Left colon (tissue), 2 donors: ENCODE results near the gene CSNK1A1L. TPM values are rescaled to one million over a fixed set of nuclear protein-coding genes. Genes with fewer than 3 reads are reported as not detected.

ENCODE experiments used
- ATAC-seq: fragments of 200-7000 bp; cut with Tn5 transposase; one replicate; pipeline ENCODE4 v1.9.1; 2020; ENCODE audit warnings: mild to moderate bottlenecking, moderate library complexity
- DNase-seq, 2 donors: peaks; one replicate each; pipeline ENCODE4 v3.0.0-alpha.2; 2020
- intact Hi-C, 2 donors: fragments of 100-400 bp; cut with DNase I in 1 of 2; cut with micrococcal nuclease in 1 of 2; formaldehyde crosslinking; loops; one replicate each; pipeline versions ENCODE4 v1.11.2 to v1.14.0; 2022; cut with DNase I, micrococcal nuclease
- long read RNA-seq: library from polyadenylated mRNA; unstranded; transcript quantifications from one replicate; pipeline ENCODE4 v2.0.0, GENCODE V29; 2021
- total RNA-seq, 2 donors: library from RNA; stranded (reverse); fragmentation: NEBNext Ultra II Directional; extraction: Animal tissue kit (Norgen Biotek cat#: 25700); gene quantifications; one replicate each; pipeline ENCODE4 v1.2.1, GENCODE V29; 2021
- donor health status: DM: no; HTN: no; CAD: no.
- donor health status: DM: yes; HTN: yes; CAD: no.

The CSNK1A1L gene
- not detected for total RNA-seq
- long read RNA-seq = 0 reads

DNA sequence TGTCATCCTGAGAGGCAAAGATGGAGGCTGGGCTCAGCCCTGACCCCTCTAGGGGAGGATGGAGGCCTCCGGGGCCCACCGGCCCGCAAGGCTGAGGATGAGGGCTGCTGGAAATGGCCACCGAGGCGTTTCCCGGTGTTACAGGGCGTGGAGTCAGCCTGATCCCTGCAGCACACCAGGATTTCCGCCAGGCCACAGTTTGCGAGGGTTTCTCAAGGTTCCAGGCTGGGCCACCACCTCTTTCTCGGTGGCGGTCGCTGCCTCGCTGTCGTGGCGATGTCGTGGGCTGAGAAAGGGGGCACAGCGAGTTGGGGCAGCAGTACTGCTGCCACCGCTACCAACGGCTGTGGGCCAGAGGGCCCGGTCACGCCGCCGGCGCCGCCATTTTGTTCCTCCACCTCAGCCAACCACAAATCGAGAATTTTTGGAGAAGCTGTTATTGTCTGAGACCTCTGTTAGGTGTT lies at the start of gene CSNK1A1L:
Gene CSNK1A1L (minus strand): TSS at position 414 of the 464 bp plus-strand sequence. CDS start 408 bp downstream, at position 6.
- intact Hi-C loops = loop anchor here in 1 of 2 donors (10.0 kb wide), 1 partner anchor 500 kb away; no protein-coding TSS in a partner anchor
- no peak for ATAC-seq

DNA sequence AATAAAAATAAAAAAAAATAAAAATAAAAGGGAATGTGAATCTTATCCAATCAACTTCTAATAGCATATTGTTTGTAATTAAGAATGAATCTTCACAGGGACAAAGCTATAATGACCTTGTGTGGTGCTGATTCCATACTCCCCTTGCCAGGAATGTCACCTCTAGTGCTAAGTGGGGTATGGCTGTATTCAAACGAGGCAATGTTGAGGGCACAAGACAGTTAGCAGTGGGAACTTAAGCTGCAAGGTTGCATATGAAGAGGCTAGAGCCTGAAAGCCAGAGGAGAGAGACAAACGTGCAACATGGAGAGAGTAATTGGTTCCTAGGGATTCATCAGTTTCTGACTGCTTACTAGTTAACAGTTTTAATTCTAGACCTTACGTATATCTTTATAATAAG lies 43.9 kb upstream of the CSNK1A1L start:
- no peak for ATAC-seq
- intact Hi-C loops = no loop called here
- DNase-seq = no peak

More for the DNA sequence above, at the start of gene CSNK1A1L:
- DNase-seq = no peak

DNA sequence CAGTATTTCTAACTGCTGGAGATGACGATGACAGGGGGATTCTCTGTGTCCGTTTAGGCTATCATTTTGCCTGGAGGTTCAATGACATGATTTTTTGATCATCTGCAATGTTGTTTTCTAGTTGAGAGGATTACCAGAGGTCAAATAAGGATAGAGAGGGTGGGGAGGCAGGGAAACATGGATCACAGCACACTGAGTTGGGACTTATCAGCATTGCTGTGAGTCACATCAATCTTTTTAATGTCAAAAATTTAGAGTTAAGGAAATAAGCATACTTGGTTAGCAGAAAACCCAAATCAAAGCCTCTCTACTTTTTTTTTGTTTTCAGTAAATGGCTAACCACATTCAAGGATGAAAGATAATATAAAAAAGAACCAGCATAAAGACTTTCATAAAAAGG lies 43.0 kb upstream of the CSNK1A1L start:
- DNase-seq (no peak), ATAC-seq (no peak)
- intact Hi-C loops = no loop called here

DNA sequence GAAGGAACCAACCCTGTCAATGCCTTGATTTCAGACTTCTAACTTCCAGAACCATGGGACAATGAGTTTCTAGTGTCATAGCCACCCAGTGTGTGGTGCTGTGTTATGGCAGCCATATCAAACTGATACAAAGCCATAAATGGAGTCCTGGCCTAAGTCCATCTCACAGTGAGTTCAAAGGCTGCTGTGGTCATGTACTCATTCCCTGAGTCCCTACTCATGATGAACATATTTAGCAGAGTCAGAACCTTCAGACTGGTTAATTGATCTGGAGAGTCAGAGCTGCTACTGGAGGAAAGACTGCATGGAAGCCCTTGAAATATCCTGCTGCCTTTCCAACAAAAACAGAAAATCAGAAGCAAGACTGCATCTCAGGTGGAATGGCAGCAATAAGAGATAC lies 39.2 kb upstream of the CSNK1A1L start:
- DNase-seq = no peak

DNA sequence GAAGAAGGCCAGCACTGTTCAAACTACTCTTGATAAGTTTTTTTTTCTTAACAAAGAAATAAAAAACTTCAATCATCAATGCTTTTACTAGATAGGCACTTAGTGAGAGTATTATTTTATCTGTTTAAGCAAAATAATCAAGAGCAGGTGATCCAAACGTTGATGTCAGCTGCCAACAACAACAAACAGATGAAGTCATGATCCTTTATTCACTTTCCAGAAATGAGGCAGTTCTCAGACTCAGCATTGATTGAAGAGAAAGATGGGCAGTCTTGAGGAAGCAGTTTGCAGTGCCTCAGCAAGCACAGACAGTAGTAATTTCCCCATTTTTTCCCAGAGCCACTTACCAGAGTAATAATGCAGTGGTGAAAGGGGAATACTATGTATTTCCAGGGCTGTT lies 38.4 kb upstream of the CSNK1A1L start:
- DNase-seq = no peak
- ATAC-seq = no peak
- intact Hi-C loops = no loop called here

More for the DNA sequence above, 39.2 kb upstream of the CSNK1A1L start:
- ATAC-seq = no peak
- intact Hi-C loops = no loop called here

DNA sequence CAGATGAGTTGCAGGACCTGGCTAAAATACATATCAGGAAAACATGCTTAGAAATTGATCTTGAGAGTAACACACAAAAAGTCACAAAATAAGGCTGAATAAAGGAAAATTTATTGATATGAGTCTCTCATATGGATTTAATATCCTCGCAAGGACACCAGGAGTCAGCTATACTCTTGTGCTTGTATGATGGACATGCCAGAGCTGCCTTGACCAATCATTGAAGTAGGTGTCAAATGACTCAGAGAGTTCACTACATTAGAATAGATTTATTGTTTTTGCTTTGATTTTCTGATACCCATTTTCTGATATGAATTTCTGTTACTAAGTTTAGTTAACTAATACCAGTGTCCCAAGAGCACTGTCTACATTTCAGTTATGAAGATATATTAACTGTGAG lies 37.4 kb upstream of the CSNK1A1L start:
- DNase-seq (no peak), ATAC-seq (no peak)
- intact Hi-C loops = no loop called here

DNA sequence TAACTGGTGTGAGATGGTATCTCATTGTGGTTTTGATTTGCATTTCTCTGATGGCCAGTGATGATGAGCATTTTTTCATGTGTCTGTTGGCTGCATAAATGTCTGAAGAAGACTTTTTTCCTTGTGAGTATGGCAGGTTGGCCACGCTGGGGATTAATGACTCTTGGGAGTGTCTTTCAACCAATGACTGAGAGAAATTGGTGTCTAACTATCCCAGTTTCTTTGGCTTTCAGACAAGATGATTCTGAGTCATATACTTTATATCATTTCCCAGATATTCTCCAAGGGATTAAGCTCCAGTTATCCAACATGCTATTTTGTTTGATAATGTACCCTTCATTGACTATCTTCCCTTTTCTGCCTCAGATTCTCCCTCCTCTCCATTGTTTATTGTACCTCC lies 35.5 kb upstream of the CSNK1A1L start:
- intact Hi-C loops = no loop called here
- DNase-seq (no peak), ATAC-seq (no peak)

DNA sequence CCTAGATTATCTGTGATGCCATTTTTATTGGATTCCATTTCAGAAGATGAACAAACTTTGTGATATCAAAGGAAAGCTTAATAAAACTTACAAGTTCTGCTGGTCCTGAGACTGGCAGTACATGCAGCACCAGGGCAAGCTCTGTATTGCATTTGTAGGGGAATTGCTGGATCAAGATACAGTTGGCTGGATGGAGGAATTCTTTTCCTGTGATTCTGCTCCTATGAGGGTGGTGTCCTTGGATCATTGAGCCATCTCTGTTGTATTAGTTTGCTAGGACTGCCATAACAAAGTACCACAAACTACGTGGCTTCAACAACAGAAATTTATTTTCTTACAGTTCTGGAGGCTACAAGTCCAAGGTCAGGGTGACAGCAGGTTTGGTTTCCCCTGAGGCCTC lies 33.9 kb upstream of the CSNK1A1L start:
- ATAC-seq = no peak
- no peak for DNase-seq
- intact Hi-C loops = no loop called here

DNA sequence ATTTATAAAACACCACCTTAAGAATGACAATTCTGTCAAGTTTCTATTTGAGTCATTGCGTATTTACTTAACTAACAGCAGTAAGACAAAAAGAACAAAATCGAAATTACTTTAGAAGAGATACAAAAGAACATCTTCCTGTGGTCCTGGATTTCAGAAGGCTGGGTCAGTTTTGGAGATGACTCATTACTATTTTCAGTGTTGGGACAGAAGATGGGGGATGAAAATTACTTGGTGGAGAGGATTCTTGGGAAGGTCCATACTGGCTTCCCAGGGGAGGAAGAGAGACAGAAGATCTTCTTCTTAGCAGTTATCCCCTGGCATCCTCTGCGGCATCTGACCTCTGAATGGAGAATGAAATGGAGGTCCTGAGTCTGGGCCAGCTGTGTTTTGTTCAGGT lies 33.5 kb upstream of the CSNK1A1L start:
- ATAC-seq = no peak
- intact Hi-C loops = no loop called here

DNA sequence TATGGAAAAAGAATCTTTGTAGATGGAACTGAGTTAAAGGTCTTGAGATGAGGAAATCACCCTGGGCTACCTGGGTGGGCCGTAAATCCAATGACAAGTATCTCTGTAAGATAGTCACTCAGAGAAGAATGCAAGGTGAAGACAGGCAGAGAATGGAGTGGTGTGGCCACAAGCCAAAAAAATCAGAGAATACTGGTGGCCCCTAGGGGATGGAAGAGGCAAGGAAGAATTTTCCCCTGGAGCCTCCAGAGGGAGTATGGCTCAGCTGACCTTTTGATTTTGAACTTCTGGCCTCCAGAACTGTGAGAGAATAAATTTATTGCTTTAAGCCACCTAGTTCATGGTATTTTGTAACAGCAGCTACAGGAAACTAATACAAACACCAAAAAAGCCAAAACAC lies 32.7 kb upstream of the CSNK1A1L start:
- DNase-seq = no peak
- intact Hi-C loops = no loop called here
- no peak for ATAC-seq

More for the DNA sequence above, 33.5 kb upstream of the CSNK1A1L start:
- DNase-seq = no peak

DNA sequence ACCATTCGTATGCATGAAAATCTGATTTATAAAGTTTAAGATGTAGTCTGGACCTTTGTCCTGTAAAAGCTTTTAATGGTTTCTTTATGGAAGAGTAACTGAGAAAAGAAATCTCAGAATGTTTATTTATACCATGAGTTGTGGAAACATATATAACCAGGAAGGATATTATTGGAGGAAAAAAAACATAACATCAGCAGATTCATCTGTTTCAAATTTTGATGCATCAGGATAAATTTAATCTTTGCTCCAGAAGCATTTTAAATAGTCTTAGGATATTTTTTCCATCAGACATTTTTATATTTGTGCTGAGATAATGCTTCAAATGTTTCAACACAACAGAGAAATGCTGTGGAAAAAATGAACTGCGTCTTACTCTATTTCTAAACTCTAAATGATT lies 31.2 kb upstream of the CSNK1A1L start:
- intact Hi-C loops = no loop called here
- DNase-seq = no peak
- ATAC-seq = no peak

DNA sequence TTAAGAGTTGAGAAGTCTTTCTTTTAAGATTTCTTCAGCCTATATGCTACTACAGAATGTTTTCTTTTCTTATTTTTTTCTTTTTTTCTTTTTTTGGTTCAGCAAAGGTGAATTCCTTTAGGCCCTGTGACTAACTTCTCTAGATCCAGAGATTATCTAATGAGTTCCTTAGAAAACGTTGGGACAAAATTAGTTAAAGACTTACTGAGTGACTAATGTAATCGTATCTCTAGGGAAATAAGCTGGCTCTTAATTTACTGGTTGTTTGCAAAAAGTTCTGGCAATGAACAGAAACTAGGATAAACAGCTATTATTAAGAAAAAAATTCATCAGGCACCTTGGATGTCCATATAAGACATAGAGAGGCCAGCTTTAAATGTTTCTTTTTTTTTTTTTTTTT lies 30.7 kb upstream of the CSNK1A1L start:
- ATAC-seq = no peak
- intact Hi-C loops = no loop called here
- no peak for DNase-seq

DNA sequence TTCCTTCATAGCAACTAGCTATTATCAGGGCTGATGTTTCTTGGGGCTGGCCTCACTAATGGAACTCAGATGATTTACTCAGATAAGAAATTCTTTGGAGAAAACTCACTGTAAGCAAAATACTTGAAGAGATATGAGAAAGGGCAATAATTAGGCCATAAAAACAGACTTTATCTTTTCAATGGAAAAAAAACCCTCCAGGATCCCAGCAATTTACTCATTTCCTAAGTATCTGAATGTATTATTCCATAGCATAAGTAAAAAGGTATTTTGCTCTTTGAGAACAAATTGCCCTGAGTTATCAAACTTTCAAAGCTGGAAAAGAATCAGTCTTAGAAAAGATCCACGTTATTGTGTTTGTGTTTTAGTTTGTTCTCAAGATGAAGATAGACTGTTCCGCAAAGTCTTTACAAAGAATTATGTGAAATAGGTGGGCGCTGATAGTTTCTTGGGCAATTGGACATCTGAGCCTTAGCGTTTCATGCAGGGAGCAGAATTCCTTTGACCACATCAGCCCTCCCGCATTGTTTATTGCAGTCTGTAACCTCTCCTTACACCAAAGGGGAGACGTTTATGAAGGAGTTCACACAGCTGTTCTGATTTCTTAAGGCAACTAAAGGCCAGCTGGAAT lies 29.1 kb upstream of the CSNK1A1L start:
- intact Hi-C loops = no loop called here
- DNase-seq (no peak), ATAC-seq (no peak)

DNA sequence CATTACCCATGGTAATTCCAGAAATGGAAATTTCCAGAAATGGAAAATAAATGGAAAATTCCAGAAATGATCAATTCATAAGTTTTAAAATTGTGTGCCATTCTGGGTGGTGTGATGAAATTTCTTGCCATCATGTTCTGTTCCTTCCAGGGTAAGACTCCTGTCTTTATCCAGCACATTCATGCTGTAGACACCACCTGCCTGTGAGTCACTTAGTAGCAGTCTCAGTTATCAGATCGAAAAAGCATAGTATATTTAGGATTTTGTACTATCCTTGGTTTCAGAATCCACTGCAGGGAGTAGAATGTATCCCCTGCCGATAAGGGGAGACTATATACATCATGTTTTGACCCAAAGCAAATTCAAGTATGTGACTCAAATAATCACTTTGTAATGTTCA lies 26.7 kb upstream of the CSNK1A1L start:
- no peak for ATAC-seq
- intact Hi-C loops = no loop called here

DNA sequence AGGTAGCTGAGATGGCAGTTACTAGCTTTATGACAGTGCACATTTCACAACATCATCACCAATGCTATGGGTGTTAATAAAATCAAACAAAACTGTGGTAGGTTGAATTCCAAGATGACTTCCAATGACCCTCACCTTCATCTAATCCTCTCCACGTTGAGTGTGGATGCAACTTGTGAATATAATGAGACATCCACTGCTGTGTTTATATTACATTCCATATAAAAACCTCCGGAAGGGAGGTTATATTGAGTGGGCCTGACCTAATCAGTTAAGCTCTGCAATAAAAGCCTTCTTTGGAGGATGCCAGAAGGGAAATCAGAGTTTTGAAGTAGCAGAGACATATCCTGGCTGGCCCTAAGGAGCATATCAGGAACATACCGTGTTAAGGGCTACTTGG lies 25.6 kb upstream of the CSNK1A1L start:
- ATAC-seq = no peak

More for the DNA sequence above, 26.7 kb upstream of the CSNK1A1L start:
- no peak for DNase-seq

DNA sequence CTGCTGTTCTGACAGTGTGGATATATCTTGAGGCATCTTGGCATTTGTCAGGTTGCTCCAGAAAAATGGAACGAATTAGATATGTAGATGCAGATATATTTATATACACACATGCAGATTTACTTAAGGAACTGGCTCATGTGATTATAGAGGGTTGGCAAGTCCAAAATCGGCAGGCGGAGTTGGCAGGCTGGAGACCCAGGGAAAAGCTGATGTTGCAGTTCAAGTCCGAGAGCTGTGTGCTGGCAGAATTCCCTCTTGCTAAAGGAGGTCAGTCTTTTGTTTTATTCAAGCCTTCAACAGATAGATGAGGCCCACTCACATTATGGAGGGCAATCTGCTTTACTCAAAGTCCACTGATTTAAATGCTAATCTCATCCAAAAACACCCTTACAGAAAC lies 24.4 kb upstream of the CSNK1A1L start:
- ATAC-seq = no peak
- intact Hi-C loops = no loop called here
- no peak for DNase-seq

More for the DNA sequence above, 25.6 kb upstream of the CSNK1A1L start:
- no peak for DNase-seq
- intact Hi-C loops = no loop called here

DNA sequence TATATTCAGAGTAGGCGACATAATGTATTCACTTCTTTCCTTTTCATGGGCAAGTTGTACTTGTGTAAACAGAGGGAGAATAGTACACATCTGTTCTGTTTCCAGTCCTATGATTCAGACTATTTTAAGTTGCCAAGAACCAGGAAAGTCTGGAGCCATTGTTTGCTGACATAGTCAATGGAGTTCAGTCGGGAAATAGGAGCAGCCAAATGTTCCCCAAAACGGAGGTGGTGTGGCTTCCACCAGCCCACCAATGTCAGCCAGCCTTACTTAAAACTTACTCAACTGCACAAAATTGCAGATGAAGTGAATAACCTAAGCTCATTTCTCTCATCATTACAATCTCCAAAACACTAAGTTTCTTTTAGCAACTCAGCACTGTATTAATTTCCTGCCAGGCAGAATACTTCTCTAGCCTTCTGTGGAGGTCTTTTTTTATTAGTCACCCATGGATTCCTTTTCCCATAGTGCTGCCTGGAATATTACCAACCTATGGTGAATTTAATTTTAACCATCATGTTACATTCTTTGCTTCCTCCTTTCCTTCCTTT lies 22.3 kb upstream of the CSNK1A1L start:
- DNase-seq (no peak), ATAC-seq (no peak)
- intact Hi-C loops = no loop called here

DNA sequence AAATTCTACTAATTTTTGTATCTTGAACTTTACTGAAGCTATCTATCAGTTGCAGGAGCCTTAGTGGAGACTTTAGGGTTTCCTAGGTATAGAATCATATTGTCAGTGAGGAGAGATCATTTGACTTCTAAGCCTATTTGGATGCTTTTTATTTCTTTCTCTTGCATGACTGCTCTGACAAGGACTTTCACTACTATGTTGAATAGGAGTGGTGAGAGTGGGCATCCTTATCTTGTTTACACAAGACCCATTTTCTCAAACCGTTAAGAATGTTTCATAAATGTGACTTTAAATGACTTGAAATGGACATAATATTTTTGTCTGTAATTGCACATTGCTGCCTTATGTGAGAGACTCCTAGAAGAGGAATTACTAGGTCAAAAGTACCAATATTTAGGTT lies 17.9 kb upstream of the CSNK1A1L start:
- intact Hi-C loops = no loop called here
- DNase-seq (no peak), ATAC-seq (no peak)

DNA sequence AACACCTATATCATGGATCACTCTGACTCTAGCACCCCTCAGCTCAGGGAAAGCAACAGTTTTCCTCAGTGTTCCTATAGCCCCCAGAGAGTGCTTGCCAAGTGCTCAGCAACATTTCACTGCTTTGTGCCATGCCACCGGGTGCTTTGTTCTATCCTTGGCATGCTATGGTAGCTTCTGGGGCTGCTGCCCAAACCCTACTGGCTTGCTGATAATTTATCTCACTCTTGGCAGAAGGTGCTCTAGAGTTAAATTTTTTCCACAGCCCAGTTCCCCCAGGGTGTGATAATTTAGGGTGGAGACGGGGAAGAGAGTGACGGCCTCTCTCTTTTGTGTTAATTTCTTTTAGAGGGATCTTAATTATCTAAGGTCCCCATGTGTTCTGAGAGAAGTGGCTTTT lies 12.6 kb upstream of the CSNK1A1L start:
- DNase-seq = no peak
- intact Hi-C loops = no loop called here
- no peak for ATAC-seq

DNA sequence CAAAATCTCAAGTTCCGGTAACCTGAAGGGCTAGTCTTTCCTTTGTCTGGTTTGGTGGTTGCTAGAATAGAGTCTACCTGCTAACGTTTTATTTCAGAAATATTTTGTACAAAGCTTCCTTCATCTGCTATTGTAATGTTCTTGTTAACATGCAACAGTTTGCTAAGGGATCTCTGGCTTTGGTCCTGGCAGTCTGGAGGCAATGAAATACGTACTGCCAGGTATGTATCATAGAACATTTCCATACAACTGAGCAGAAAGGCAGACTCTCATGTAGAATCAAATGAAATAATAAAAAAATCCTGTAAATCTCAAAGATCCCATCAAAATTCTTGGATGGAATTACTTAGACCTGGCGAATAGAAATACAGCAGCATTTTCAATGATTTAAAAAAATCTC lies 8.8 kb upstream of the CSNK1A1L start:
- intact Hi-C loops = no loop called here
- no peak for DNase-seq
- no peak for ATAC-seq

DNA sequence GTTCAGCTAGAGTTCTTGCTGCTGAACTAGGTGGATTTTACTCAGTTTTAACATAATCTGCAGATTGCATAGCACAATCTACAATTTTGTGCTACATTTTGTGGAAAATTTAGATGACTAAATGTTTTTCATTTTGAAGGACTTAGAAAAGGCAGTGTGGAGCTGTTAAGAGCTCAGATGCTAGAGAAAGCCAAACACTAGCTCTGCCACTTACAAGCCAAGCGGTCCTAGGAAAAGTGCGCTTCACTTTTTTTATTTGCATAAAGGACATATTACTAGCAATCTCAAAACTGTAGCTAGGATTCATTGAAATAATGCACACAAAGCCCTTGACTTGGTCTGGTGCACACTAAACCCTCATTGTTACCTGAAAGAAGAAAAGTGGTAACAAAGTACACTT lies 8.1 kb upstream of the CSNK1A1L start:
- intact Hi-C loops = no loop called here
- DNase-seq (no peak), ATAC-seq (no peak)
